Endothelial cell of umbilical vein (primary cell): ENCODE results near the gene OR52I2. TPM values are rescaled to one million over a fixed set of nuclear protein-coding genes. Genes with fewer than 3 reads are reported as not detected.

Experiments used
- BruUV-seq: library from RNA; stranded (reverse); fragments of 400-500 nt; replicated peaks from 2 replicates; lab custom pipeline; 2021; lab: Mats Ljungman, UMichigan
- CTCF ChIA-PET: fragments of 300-600, 350-600 bp; sonication (Branson Sonifier 250); formaldehyde crosslinking; loops from one replicate; lab custom pipeline; 2021; ENCODE audit warnings: antibody characterized with exemption, inconsistent platforms; lab: Charles Lee
- POLR2A ChIA-PET: fragments of 300-600, 350-600 bp; sonication (Branson Sonifier 250); formaldehyde crosslinking; loops from one replicate; lab custom pipeline; 2021; ENCODE audit warnings: antibody characterized with exemption, inconsistent platforms; lab: Charles Lee
- DNase-seq: peaks from one replicate; pipeline ENCODE4 v3.0.0-alpha.2; 2011; ENCODE audit warnings: low read depth, low spot score
- FAIRE-seq: peaks from 2 replicates; lab custom pipeline; 2011; peaks lifted over from hg19 to GRCh38; lab: Jason Lieb, UNC
- H2AFZ ChIP-seq: 2 replicates; pipeline ENCODE4 v1.6.0; 2012; ENCODE audit warnings: low read depth, low read length, control low read depth, inconsistent platforms
- H3K27ac ChIP-seq: 2 replicates; pipeline ENCODE4 v1.5.1; 2011; ENCODE audit warnings: low read depth, mild to moderate bottlenecking, control low read depth, low read length, moderate library complexity; ENCODE audit not compliant: insufficient read depth
- H3K27me3 ChIP-seq, 2 experiments: 2 replicates each; pipeline versions ENCODE4 v1.6.0 to v1.6.1; 2011; ENCODE audit warnings: low read length in 2 of 2, mixed read lengths in 1 of 2; ENCODE audit not compliant: control insufficient read depth in 2 of 2, insufficient read depth in 2 of 2
- H3K36me3 ChIP-seq, 2 experiments: 2 replicates in 1 of 2; 3 replicates in 1 of 2; pipeline ENCODE4 v1.5.1; 2011; ENCODE audit warnings: low read length in 2 of 2, mild to moderate bottlenecking in 1 of 2, moderate library complexity in 1 of 2; ENCODE audit not compliant: control insufficient read depth in 2 of 2, insufficient read depth in 2 of 2; ENCODE audit errors: extremely low read depth in 1 of 2
- H3K4me1 ChIP-seq: 3 replicates; pipeline ENCODE4 v1.5.1; 2011; ENCODE audit warnings: mild to moderate bottlenecking, low read length; ENCODE audit not compliant: control insufficient read depth, insufficient read depth; ENCODE audit errors: extremely low read depth
- H3K4me2 ChIP-seq: 2 replicates; pipeline ENCODE4 v1.6.1; 2011; ENCODE audit warnings: low read length, control low read depth, mixed read lengths; ENCODE audit not compliant: insufficient read depth
- H3K4me3 ChIP-seq, 3 experiments: fragments of 200-600 bp in 1 of 3; sonication (generic), shearing (Covaris generic) in 1 of 3; replicated peaks in 1 of 3; 2 replicates each; pipeline ENCODE4 v1.5.1; 2011 to 2016; ENCODE audit warnings: control low read depth in 3 of 3, low read length in 3 of 3, mild to moderate bottlenecking in 2 of 3, inconsistent platforms in 1 of 3, low read depth in 1 of 3, moderate library complexity in 1 of 3; ENCODE audit not compliant: insufficient read depth in 1 of 3
- H3K79me2 ChIP-seq: 2 replicates; pipeline ENCODE4 v1.6.0; 2012; ENCODE audit warnings: low read length, inconsistent platforms; ENCODE audit not compliant: control insufficient read depth, insufficient read depth
- H3K9ac ChIP-seq: replicated peaks from 2 replicates; pipeline ENCODE3; 2011; ENCODE audit warnings: low read length, control low read depth; ENCODE audit not compliant: insufficient read depth; ENCODE audit errors: extremely low read depth
- H3K9me1 ChIP-seq: replicated peaks from 3 replicates; pipeline ENCODE4 v1.6.0; 2011; ENCODE audit warnings: mild to moderate bottlenecking, low read length; ENCODE audit not compliant: control insufficient read depth, insufficient read depth; ENCODE audit errors: extremely low read depth
- H3K9me3 ChIP-seq: replicated peaks from 2 replicates; pipeline ENCODE4 v1.5.1; 2012; ENCODE audit warnings: low read length, inconsistent platforms; ENCODE audit not compliant: control insufficient read depth, insufficient read depth
- H4K20me1 ChIP-seq: replicated peaks from 2 replicates; pipeline ENCODE3; 2011; ENCODE audit warnings: mild to moderate bottlenecking, low read length; ENCODE audit not compliant: control insufficient read depth, insufficient read depth; ENCODE audit errors: extremely low read depth
- EZH2 ChIP-seq: IDR thresholded peaks from 2 replicates; pipeline ENCODE4 v1.6.1; 2012; ENCODE audit warnings: borderline replicate concordance, low read depth, mild to moderate bottlenecking, moderate library complexity, low read length, inconsistent platforms; ENCODE audit not compliant: severe bottlenecking
- FOS ChIP-seq: IDR thresholded peaks from 2 replicates; pipeline ENCODE4 v1.6.1; 2011; ENCODE audit warnings: mild to moderate bottlenecking, low read length, moderate library complexity, borderline replicate concordance; ENCODE audit not compliant: insufficient read depth
- GATA2 ChIP-seq: IDR thresholded peaks from 2 replicates; pipeline ENCODE4 v1.7.0; 2011; ENCODE audit warnings: low read depth, mild to moderate bottlenecking, moderate library complexity, mixed read lengths, low read length; ENCODE audit not compliant: insufficient read length, insufficient read depth
- JUN ChIP-seq: IDR thresholded peaks from 2 replicates; pipeline ENCODE4 v1.6.1; 2011; ENCODE audit warnings: borderline replicate concordance, low read depth; ENCODE audit not compliant: insufficient read length, insufficient read depth
- MYC ChIP-seq: IDR thresholded peaks from one replicate; pipeline ENCODE4 v1.6.1; 2011; ENCODE audit warnings: mild to moderate bottlenecking, low read depth, low read length
- POLR2A ChIP-seq: IDR thresholded peaks from 2 replicates; pipeline ENCODE4 v1.6.1; 2012; ENCODE audit warnings: low read depth, mild to moderate bottlenecking, control low read depth, low read length
- POLR2AphosphoS5 ChIP-seq: IDR thresholded peaks from 2 replicates; pipeline ENCODE4 v1.6.1; 2012; ENCODE audit warnings: low read depth, mild to moderate bottlenecking, control low read depth, low read length, moderate library complexity; ENCODE audit not compliant: insufficient read depth
- dilution Hi-C: fragments of 300-500 bp; cut with MboI; formaldehyde crosslinking; loops from one replicate; pipeline ENCODE4 v1.15.0; 2019; ENCODE audit warnings: low sequenced_read_pairs; ENCODE audit not compliant: extremely low pct_ligation_motif_present
- intact Hi-C: fragments of 100-400 bp; cut with micrococcal nuclease; formaldehyde crosslinking; loops from one replicate; pipeline ENCODE4 v1.10.0; 2022
- polyA plus RNA-seq, 4 experiments: library from polyadenylated mRNA; depleted of rRNA in 3 of 4; stranded (reverse) in 3 of 4; unstranded in 1 of 4; fragments of >200 nt; gene quantifications; 2 replicates each; pipeline versions ENCODE4 v1.2.1 to v1.2.3, GENCODE V29; 2011 to 2012; ENCODE audit warnings: missing spikeins in 1 of 4
- total RNA-seq: library from RNA; stranded (reverse); gene quantifications from 2 replicates; pipeline ENCODE4 v1.2.3, GENCODE V29; 2021
- TF ChIP-seq, protein P1 (sequence below), 2 donors: IDR thresholded peaks; 1 replicate in 1 of 2; 2 replicates in 1 of 2; pipeline ENCODE4 v1.5.1; 2011; ENCODE audit warnings: low read length in 2 of 2, mild to moderate bottlenecking in 2 of 2, moderate library complexity in 2 of 2, control low read depth in 1 of 2, inconsistent platforms in 1 of 2, low read depth in 1 of 2; ENCODE audit not compliant: insufficient read depth in 1 of 2; ENCODE audit errors: extremely low read depth in 1 of 2
- TF ChIP-seq, protein P2 (sequence below): IDR thresholded peaks from 2 replicates; pipeline ENCODE4 v1.6.1; 2011; ENCODE audit not compliant: insufficient read depth, insufficient read length

Gene OR52I2
- total and polyA plus RNA-seq, 2 donors (not counting 3 experiments of a cell fraction or from before 2014, with no cell fraction given), result not detected

DNA sequence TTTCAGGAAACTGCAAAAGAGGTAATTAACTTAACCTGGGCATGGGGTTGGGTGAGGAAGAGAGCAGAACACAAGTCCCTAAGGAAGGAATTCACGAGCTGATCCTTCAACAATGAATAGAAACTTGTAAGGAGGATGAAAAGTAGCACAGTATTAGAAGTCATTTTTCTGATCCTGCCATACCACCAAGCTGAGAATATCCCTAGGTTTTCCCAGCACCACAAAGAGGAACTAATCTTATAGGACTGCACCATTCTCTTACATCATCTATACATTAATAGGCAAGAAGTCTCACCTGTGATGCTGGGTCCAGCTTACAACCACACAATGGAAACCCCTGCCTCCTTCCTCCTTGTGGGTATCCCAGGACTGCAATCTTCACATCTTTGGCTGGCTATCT lies 12.2 kb downstream of the OR52I2 start, which contains the start of gene OR52I1:
OR52I1 (plus strand) TSS at position 301 of the 400 bp plus-strand sequence; CDS start at position 301, 0 bp downstream.
- no peak for FAIRE-seq
- no peaks in the 10 kb centered on the region for H3K27me3 ChIP-seq
- ChIA-PET CTCF (interaction anchor here (1.1 kb wide), 2 partner anchors 11 to 407 kb away, joined by 3 read pairs; no protein-coding TSS in a partner anchor), POLR2A (no interaction called here)
- H3K4me2 ChIP-seq, result no peak within 1 kb of the TSS
- no peaks in the 10 kb centered on the region for H3K4me1 ChIP-seq
- H4K20me1 ChIP-seq, result no peaks in the 10 kb centered on the region
- H3K79me2 ChIP-seq, result no peaks in the 10 kb centered on the region
- no peak within 1 kb of the TSS for H2AFZ ChIP-seq
- H3K36me3 ChIP-seq, result no peaks in the 10 kb centered on the region
- no peaks in the 10 kb centered on the region for H3K9me3 ChIP-seq
- BruUV-seq, result no TSS peak
- H3K9ac ChIP-seq, result no peak within 1 kb of the TSS
- no peak within 1 kb of the TSS for H3K4me3 ChIP-seq
- no peaks in the 10 kb centered on the region for H3K9me1 ChIP-seq
- intact Hi-C loops (no loop called here), dilution Hi-C loops (no loop called here)
- no peak for DNase-seq
- TF ChIP-seq EZH2 (no peak), GATA2 (no peak), JUN (no peak), POLR2A (no peak), MYC (no peak), POLR2AphosphoS5 (no peak), FOS (no peak)
- TF ChIP-seq, protein P1, sequence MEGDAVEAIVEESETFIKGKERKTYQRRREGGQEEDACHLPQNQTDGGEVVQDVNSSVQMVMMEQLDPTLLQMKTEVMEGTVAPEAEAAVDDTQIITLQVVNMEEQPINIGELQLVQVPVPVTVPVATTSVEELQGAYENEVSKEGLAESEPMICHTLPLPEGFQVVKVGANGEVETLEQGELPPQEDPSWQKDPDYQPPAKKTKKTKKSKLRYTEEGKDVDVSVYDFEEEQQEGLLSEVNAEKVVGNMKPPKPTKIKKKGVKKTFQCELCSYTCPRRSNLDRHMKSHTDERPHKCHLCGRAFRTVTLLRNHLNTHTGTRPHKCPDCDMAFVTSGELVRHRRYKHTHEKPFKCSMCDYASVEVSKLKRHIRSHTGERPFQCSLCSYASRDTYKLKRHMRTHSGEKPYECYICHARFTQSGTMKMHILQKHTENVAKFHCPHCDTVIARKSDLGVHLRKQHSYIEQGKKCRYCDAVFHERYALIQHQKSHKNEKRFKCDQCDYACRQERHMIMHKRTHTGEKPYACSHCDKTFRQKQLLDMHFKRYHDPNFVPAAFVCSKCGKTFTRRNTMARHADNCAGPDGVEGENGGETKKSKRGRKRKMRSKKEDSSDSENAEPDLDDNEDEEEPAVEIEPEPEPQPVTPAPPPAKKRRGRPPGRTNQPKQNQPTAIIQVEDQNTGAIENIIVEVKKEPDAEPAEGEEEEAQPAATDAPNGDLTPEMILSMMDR (IDR thresholded peaks at IDR 0.05; ENCODE audit: extremely low read depth in 1 of 2, insufficient read depth in 1 of 2, low read depth in 1 of 2, low read length in 2 of 2), result no peak
- TF ChIP-seq, protein P2, sequence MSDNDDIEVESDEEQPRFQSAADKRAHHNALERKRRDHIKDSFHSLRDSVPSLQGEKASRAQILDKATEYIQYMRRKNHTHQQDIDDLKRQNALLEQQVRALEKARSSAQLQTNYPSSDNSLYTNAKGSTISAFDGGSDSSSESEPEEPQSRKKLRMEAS, result no peak
- H3K27ac ChIP-seq, result no peak within 1 kb of the TSS
